HepG2 (cell line): ENCODE data around the gene RP2. TPM values are rescaled to one million over a fixed set of nuclear protein-coding genes. Genes with fewer than 3 reads are reported as not detected.

Source experiments
- ASH2L ChIP-seq: fragments of 300-600, 200-600 bp; sonication (generic); IDR thresholded peaks from 2 replicates; pipeline ENCODE4 v1.7.0; 2017; ENCODE audit warnings: low read depth, mild to moderate bottlenecking, moderate library complexity, mixed read lengths, low read length; ENCODE audit not compliant: insufficient read length
- ESRRA ChIP-seq: sonication (generic); formaldehyde crosslinking; IDR thresholded peaks from 2 replicates; pipeline ENCODE4 v1.5.1; 2020; ENCODE audit warnings: mild to moderate bottlenecking, low read depth, missing genetic modification reagents
- FOXJ3 ChIP-seq: sonication (generic); formaldehyde crosslinking; IDR thresholded peaks from 2 replicates; pipeline ENCODE4 v1.4.0; 2020; ENCODE audit warnings: missing genetic modification reagents, mild to moderate bottlenecking, borderline replicate concordance
- HIVEP1 ChIP-seq: sonication (generic); formaldehyde crosslinking; IDR thresholded peaks from 2 replicates; pipeline ENCODE4 v1.4.0; 2020; ENCODE audit warnings: mild to moderate bottlenecking, missing genetic modification reagents
- ISL2 ChIP-seq: sonication (generic); formaldehyde crosslinking; IDR thresholded peaks from 2 replicates; pipeline ENCODE4 v1.5.0; 2020; ENCODE audit warnings: missing genetic modification reagents
- KDM5B ChIP-seq: sonication (generic); formaldehyde crosslinking; IDR thresholded peaks from 2 replicates; pipeline ENCODE4 v1.4.0; 2020; ENCODE audit warnings: missing genetic modification reagents, mild to moderate bottlenecking, borderline replicate concordance
- ZKSCAN1 ChIP-seq: fragments of 150-350 bp; IDR thresholded peaks from 2 replicates; pipeline ENCODE4 v1.6.1; 2014; ENCODE audit warnings: low read length
- ZNF17 ChIP-seq: sonication (generic); formaldehyde crosslinking; IDR thresholded peaks from 2 replicates; pipeline ENCODE4 v1.5.0; 2020; ENCODE audit warnings: mild to moderate bottlenecking, missing genetic modification reagents
- ZNF607 ChIP-seq: sonication (generic); formaldehyde crosslinking; IDR thresholded peaks from 2 replicates; pipeline ENCODE4 v1.5.1; 2020; ENCODE audit warnings: missing genetic modification reagents, mild to moderate bottlenecking, borderline replicate concordance
- ZNF660 ChIP-seq: sonication (generic); formaldehyde crosslinking; IDR thresholded peaks from 2 replicates; pipeline ENCODE4 v1.5.1; 2020; ENCODE audit warnings: mild to moderate bottlenecking, low read depth, missing genetic modification reagents, borderline replicate concordance
- ZNF75D ChIP-seq: sonication (generic); formaldehyde crosslinking; IDR thresholded peaks from 2 replicates; pipeline ENCODE4 v1.8.1; 2023; ENCODE audit warnings: missing genetic modification reagents, mild to moderate bottlenecking, borderline replicate concordance
- polyA plus RNA-seq, 8 experiments: library from polyadenylated mRNA; depleted of rRNA in 3 of 8; stranded (reverse) in 7 of 8; unstranded in 1 of 8; fragments of >200 nt; fragmentation: Illumina TruSeq in 4 of 8; extraction: Trizol in 4 of 8; gene quantifications; 2 replicates each; pipeline versions ENCODE4 v1.2.1 to v1.2.3, GENCODE V29; 2011 to 2016; ENCODE audit warnings: low read depth in 4 of 8, missing spikeins in 1 of 8, mixed read lengths in 1 of 8; ENCODE audit not compliant: insufficient read depth in 1 of 8
- total RNA-seq, 5 experiments: library from RNA; depleted of rRNA; stranded (reverse); fragments of >200 nt; fragmentation: Illumina TruSeq; extraction: Trizol; gene quantifications; 2 replicates each; pipeline ENCODE4 v1.2.3, GENCODE V29; 2016; ENCODE audit warnings: low read depth in 1 of 5
- TF ChIP-seq, protein P1 (sequence below): sonication (generic); formaldehyde crosslinking; IDR thresholded peaks from 2 replicates; pipeline ENCODE4 v1.4.0; 2020; ENCODE audit warnings: missing genetic modification reagents, mild to moderate bottlenecking, borderline replicate concordance
- TF ChIP-seq, protein P2 (sequence below): sonication (generic); formaldehyde crosslinking; IDR thresholded peaks from 2 replicates; pipeline ENCODE4 v1.4.0; 2020; ENCODE audit warnings: missing genetic modification reagents
- TF ChIP-seq, protein P3 (sequence below): sonication (generic); formaldehyde crosslinking; IDR thresholded peaks from 2 replicates; pipeline ENCODE4 v1.5.1; 2020; ENCODE audit warnings: missing genetic modification reagents, mild to moderate bottlenecking, borderline replicate concordance

The RP2 gene
- total and polyA plus RNA-seq, 2 of the 13 experiments (the other 11 are each of a cell fraction or from before 2014, with no cell fraction given) = 5.0 to 9.9 TPM

DNA sequence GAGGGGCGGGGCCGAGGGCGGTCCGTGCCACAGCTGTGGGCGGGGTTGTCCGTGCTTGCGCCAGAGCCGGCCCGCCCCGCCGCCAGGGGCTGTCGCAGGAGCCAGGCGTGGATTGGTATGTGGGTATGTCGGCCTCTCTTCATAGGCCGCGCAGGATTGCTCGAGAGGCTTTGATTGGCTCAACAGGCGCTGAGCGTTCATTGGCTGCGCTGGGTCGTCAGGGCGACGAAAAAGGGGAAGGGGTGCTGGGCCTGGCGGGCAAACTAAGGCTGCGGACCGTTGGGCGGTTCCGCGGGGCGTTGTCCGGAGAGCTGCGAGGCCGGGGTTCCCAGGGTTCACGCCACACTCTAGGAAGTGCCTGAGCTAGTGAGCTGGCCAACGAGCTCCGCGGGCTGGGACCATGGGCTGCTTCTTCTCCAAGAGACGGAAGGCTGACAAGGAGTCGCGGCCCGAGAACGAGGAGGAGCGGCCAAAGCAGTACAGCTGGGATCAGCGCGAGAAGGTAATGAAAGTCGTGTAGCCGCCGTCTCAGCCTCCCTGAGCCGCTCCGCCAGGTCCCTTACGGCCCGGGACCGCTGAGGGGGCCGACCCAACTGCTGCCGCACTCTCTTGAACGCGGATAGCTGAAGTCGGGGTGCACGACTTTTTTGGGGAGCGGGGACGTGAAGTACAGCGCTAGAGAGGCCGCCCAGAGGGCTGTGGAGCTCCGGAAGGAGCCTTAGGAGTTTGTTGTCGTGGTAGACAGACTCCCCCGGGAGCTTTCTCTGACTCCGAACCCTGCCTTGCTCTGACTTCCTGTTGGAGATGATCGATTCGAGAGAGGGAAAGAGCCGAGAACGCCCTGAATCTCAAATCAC is at the start of gene RP2 (continued):
- TF ChIP-seq, protein P1, sequence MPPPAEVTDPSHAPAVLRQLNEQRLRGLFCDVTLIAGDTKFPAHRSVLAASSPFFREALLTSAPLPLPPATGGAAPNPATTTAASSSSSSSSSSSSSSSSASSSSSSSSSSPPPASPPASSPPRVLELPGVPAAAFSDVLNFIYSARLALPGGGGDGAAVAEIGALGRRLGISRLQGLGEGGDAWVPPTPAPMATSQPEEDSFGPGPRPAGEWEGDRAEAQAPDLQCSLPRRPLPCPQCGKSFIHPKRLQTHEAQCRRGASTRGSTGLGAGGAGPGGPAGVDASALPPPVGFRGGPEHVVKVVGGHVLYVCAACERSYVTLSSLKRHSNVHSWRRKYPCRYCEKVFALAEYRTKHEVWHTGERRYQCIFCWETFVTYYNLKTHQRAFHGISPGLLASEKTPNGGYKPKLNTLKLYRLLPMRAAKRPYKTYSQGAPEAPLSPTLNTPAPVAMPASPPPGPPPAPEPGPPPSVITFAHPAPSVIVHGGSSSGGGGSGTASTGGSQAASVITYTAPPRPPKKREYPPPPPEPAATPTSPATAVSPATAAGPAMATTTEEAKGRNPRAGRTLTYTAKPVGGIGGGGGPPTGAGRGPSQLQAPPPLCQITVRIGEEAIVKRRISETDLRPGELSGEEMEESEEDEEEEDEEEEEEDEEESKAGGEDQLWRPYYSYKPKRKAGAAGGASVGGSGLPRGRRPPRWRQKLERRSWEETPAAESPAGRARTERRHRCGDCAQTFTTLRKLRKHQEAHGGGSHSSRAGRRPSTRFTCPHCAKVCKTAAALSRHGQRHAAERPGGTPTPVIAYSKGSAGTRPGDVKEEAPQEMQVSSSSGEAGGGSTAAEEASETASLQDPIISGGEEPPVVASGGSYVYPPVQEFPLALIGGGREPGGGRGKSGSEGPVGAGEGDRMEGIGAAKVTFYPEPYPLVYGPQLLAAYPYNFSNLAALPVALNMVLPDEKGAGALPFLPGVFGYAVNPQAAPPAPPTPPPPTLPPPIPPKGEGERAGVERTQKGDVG (CRISPR knock-in tag) = no peak
- TF ChIP-seq ZNF17 (CRISPR knock-in tag) (no peak), ZKSCAN1 (no peak), ZNF607 (CRISPR knock-in tag) (peak; percentile 70; the same call in 1 of the 2 replicates), ZNF660 (CRISPR knock-in tag) (no peak), ISL2 (CRISPR knock-in tag) (no peak), FOXJ3 (CRISPR knock-in tag) (no peak), ZNF75D (CRISPR knock-in tag) (no peak), KDM5B (CRISPR knock-in tag) (peak; percentile 41; the same call in 1 of the 2 replicates), ASH2L (peak; percentile 45), HIVEP1 (0 out of 2 replicates have a peak, but pooled peaks have one; percentile 54), ESRRA (CRISPR knock-in tag) (no peak)
- TF ChIP-seq, protein P2, sequence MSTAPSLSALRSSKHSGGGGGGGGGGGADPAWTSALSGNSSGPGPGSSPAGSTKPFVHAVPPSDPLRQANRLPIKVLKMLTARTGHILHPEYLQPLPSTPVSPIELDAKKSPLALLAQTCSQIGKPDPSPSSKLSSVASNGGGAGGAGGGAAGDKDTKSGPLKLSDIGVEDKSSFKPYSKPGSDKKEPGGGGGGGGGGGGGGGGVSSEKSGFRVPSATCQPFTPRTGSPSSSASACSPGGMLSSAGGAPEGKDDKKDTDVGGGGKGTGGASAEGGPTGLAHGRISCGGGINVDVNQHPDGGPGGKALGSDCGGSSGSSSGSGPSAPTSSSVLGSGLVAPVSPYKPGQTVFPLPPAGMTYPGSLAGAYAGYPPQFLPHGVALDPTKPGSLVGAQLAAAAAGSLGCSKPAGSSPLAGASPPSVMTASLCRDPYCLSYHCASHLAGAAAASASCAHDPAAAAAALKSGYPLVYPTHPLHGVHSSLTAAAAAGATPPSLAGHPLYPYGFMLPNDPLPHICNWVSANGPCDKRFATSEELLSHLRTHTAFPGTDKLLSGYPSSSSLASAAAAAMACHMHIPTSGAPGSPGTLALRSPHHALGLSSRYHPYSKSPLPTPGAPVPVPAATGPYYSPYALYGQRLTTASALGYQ = no peak
- TF ChIP-seq, protein P3, sequence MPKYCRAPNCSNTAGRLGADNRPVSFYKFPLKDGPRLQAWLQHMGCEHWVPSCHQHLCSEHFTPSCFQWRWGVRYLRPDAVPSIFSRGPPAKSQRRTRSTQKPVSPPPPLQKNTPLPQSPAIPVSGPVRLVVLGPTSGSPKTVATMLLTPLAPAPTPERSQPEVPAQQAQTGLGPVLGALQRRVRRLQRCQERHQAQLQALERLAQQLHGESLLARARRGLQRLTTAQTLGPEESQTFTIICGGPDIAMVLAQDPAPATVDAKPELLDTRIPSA = no peak; the same call in 1 of the 2 replicates
